ENCODE results near the gene HMGB3. TPM values are rescaled to one million over a fixed set of nuclear protein-coding genes. Genes with fewer than 3 reads are reported as not detected.

HMGB3 gene
- total RNA-seq, 1 donor from 2014 or later, result 33.2 TPM

Other genes starting within 250 kb of the HMGB3 start
- gene CD99L2, start 84.7 kb upstream of the HMGB3 start, total RNA-seq, result 21.5 and 31.2 TPM in 2 replicates
- gene GPR50, start 193.2 kb downstream of the HMGB3 start, total RNA-seq, result not detected in 2 replicates